OCI-LY7 (cell line): ENCODE data around the gene TMEM9B.

ENCODE experiments used
- CTCF ChIP-seq: fragments of 200-600 bp; sonication (generic); conservative IDR thresholded peaks from 2 replicates; pipeline ENCODE4 v1.5.1; 2014; ENCODE audit warnings: mild to moderate bottlenecking, antibody characterized with exemption, low read length, moderate library complexity, mixed read lengths
- EZH2phosphoT487 ChIP-seq: fragments of 200-600 bp; sonication (generic); IDR thresholded peaks from 2 replicates; pipeline ENCODE4 v1.6.1; 2018; ENCODE audit warnings: low read depth, borderline replicate concordance, mild to moderate bottlenecking, mixed run types, antibody characterized with exemption, low read length, moderate library complexity, mixed read lengths

DNA sequence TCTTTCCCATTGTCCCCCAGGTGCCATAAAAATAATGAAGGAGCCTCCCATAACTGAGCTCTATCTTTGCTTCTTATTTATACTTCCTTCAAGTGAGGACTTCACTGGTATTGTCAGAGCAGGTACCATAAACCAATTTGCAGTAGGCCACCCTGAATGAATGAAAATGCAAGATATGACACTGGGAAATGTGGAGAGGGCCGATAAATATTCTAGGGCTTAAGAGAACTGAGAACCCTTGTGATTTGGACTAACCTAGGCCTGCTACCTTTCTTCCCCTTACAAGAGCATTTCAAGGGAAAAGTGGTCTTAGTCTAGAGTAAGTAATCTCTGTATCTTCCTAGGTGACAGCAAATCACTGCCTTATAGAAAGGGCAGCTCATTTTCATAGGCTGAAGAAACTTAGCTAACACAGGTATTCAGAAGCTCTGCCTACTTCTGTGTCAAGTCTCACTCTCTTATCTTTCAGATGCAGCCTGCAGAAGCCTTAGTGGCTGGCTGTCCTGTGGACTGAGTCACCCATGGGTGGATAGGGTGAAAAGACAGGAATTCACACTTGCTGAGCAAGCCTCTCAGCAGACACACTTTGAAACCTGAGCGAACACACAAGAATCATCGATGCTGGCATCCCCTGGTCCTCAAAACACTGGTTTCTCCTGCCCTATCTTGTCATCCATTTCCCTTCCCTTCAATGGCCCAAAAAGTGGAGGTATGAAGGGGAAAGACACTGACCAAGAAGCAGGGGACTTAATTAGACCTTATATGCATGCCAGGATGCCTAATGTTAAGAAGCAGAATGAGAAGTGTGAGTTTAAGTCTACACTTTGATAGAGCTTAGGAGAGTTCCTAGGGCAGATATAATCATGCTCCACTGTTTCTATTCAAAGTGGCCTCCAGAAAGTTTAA, 24.3 kb upstream of the TMEM9B start:
- TF ChIP-seq CTCF (no peak), EZH2phosphoT487 (no peak)
